Epithelial cell of proximal tubule (primary cell): ENCODE results near the gene AGFG2. TPM values are rescaled to one million over a fixed set of nuclear protein-coding genes. Genes with fewer than 3 reads are reported as not detected.
"Not testable (repeated sequence)": the region's sequence is repeated elsewhere in the genome, so short reads cannot be mapped to it uniquely, and the experiment has no call there.

ENCODE experiments used
- DNase-seq: peaks from one replicate; pipeline ENCODE4 v3.0.0-alpha.2; 2011; ENCODE audit warnings: low read depth
- H3K4me3 ChIP-seq: 2 replicates; pipeline ENCODE4 v1.5.1; 2011; ENCODE audit warnings: low read depth, mild to moderate bottlenecking, low read length
- CTCF ChIP-seq: conservative IDR thresholded peaks from 2 replicates; pipeline ENCODE4 v1.5.1; 2012; ENCODE audit warnings: low read depth, mild to moderate bottlenecking, low read length
- total RNA-seq: library from RNA; depleted of rRNA; stranded (reverse); fragments of >200 nt; gene quantifications from 2 replicates; pipeline ENCODE4 v1.2.3, GENCODE V29; 2015

Gene AGFG2
- total RNA-seq, 1 donor from 2014 or later = 10.9 TPM

- no peak for DNase-seq
- TF ChIP-seq CTCF = no peak
- H3K4me3 ChIP-seq = no peak overlapping the region
Observed at GRCh38 chr7:100532165-100533022, 6.6 kb upstream of the AGFG2 start.

- not testable (repeated sequence) for DNase-seq, H3K4me3 ChIP-seq
Observed at GRCh38 chr7:100535982-100536381, 3.0 kb upstream of the AGFG2 start.

GRCh38 chr7:100536695-100537094 lies 2.3 kb upstream of the AGFG2 start:
- H3K4me3 ChIP-seq = not testable (repeated sequence)

GRCh38 chr7:100538348-100538653 lies 702 bp upstream of the AGFG2 start:
- peak overlapping the region; percentile 43 for H3K4me3 ChIP-seq
- DNase-seq = no peak
- no peak for TF ChIP-seq CTCF

More at GRCh38 chr7:100536695-100537094, 2.3 kb upstream of the AGFG2 start:
- DNase-seq = not testable (repeated sequence)

- TF ChIP-seq CTCF = no peak
- H3K4me3 ChIP-seq = peak overlapping the region; percentile 83
- DNase-seq = no peak
Observed at GRCh38 chr7:100539436-100540006, 518 bp downstream of the AGFG2 start.

- H3K4me3 ChIP-seq = peak overlapping the region; percentile 83
- DNase-seq = no peak
- TF ChIP-seq CTCF = no peak
Observed at GRCh38 chr7:100540073-100540723, 1.2 kb downstream of the AGFG2 start.

- DNase-seq = not testable (repeated sequence)
Observed at GRCh38 chr7:100541309-100541708, 2.3 kb downstream of the AGFG2 start.

GRCh38 chr7:100543586-100543985 lies 4.6 kb downstream of the AGFG2 start:
- no peak for DNase-seq
- no peak for TF ChIP-seq CTCF
- H3K4me3 ChIP-seq = no peak overlapping the region

More at GRCh38 chr7:100541309-100541708, 2.3 kb downstream of the AGFG2 start:
- H3K4me3 ChIP-seq = not testable (repeated sequence)
